Measurements from ENCODE around the gene VCAN. TPM values are rescaled to one million over a fixed set of nuclear protein-coding genes. Genes with fewer than 3 reads are reported as not detected.

Gene VCAN
- polyA plus RNA-seq, 1 donor from 2014 or later, result 1,185 TPM

GRCh38 chr5:83562791-83563557, 91.4 kb downstream of the VCAN start:
- H3K9me2 ChIP-seq (ENCODE audit: insufficient read depth, low read length), result no peaks in the 10 kb centered on the region
- H2AFZ ChIP-seq (ENCODE audit: low read depth, low read length), result no peak overlapping the region
- H3F3A ChIP-seq (ENCODE audit: insufficient read depth, low read length, poor library complexity, severe bottlenecking), result peaks cover 13% of the 10 kb centered on the region
- no peak overlapping the region for H3K9ac ChIP-seq (ENCODE audit: low read length)
- H3K27me3 ChIP-seq (ENCODE audit: insufficient read depth, low read depth, low read length), result no peaks in the 10 kb centered on the region
- H3K36me3 ChIP-seq (ENCODE audit: insufficient read depth, low read length), result peaks cover 32% of the 10 kb centered on the region
- no peak overlapping the region for H3K4me2 ChIP-seq (ENCODE audit: low read length)
- H4K20me1 ChIP-seq (ENCODE audit: insufficient read depth), result peaks cover 95% of the 10 kb centered on the region
- peaks cover 75% of the 10 kb centered on the region for H3K79me2 ChIP-seq (replicated peaks; ENCODE audit: insufficient read depth, low read length)
- no peaks in the 10 kb centered on the region for H3K9me3 ChIP-seq (ENCODE audit: low read length)
- H3K4me3 ChIP-seq (ENCODE audit: low read length), result no peak overlapping the region
- TF ChIP-seq REST (IDR thresholded peaks at IDR 0.05; ENCODE audit: borderline replicate concordance), result no peak
- TF ChIP-seq POLR2AphosphoS5 (IDR thresholded peaks at IDR 0.05), result peak; percentile 11
- H3K27ac ChIP-seq (ENCODE audit: low read length), result peak overlapping the region; percentile 14

GRCh38 chr5:83563631-83564030, 92.1 kb downstream of the VCAN start:
- Histone ChIP-seq H3K4me2 (ENCODE audit: low read length) (no peak overlapping the region), H2AFZ (ENCODE audit: low read depth, low read length) (no peak overlapping the region), H4K20me1 (ENCODE audit: insufficient read depth) (peaks cover 95% of the 10 kb centered on the region), H3K27ac (ENCODE audit: low read length) (peak overlapping the region; percentile 14), H3K9me2 (ENCODE audit: insufficient read depth, low read length) (no peaks in the 10 kb centered on the region), H3K9me3 (ENCODE audit: low read length) (no peaks in the 10 kb centered on the region), H3F3A (ENCODE audit: insufficient read depth, low read length, poor library complexity, severe bottlenecking) (peaks cover 15% of the 10 kb centered on the region), H3K4me3 (ENCODE audit: low read length) (no peak overlapping the region), H3K36me3 (ENCODE audit: insufficient read depth, low read length) (peaks cover 37% of the 10 kb centered on the region), H3K9ac (ENCODE audit: low read length) (no peak overlapping the region), H3K27me3 (ENCODE audit: insufficient read depth, low read depth, low read length) (no peaks in the 10 kb centered on the region), H3K79me2 (replicated peaks; ENCODE audit: insufficient read depth, low read length) (peaks cover 75% of the 10 kb centered on the region)
- no peak for TF ChIP-seq POLR2AphosphoS5 (IDR thresholded peaks at IDR 0.05)
- no peak for TF ChIP-seq MXI1 (conservative IDR thresholded peaks at IDR 0.05; ENCODE audit: poor library complexity, severe bottlenecking)

- Histone ChIP-seq H3K9me3 (ENCODE audit: low read length) (no peaks in the 10 kb centered on the region), H3K4me2 (ENCODE audit: low read length) (no peak overlapping the region), H4K20me1 (ENCODE audit: insufficient read depth) (peaks cover 93% of the 10 kb centered on the region), H3K9ac (ENCODE audit: low read length) (no peak overlapping the region), H3K36me3 (ENCODE audit: insufficient read depth, low read length) (peaks cover 38% of the 10 kb centered on the region), H3F3A (ENCODE audit: insufficient read depth, low read length, poor library complexity, severe bottlenecking) (peaks cover 16% of the 10 kb centered on the region), H3K27me3 (ENCODE audit: insufficient read depth, low read depth, low read length) (no peaks in the 10 kb centered on the region), H3K9me2 (ENCODE audit: insufficient read depth, low read length) (no peaks in the 10 kb centered on the region), H3K4me3 (ENCODE audit: low read length) (no peak overlapping the region), H3K79me2 (replicated peaks; ENCODE audit: insufficient read depth, low read length) (peaks cover 75% of the 10 kb centered on the region), H3K27ac (ENCODE audit: low read length) (no peak overlapping the region), H2AFZ (ENCODE audit: low read depth, low read length) (no peak overlapping the region)
- peak; percentile 63 for TF ChIP-seq CTCF (IDR thresholded peaks at IDR 0.05; ENCODE audit: poor library complexity, severe bottlenecking)
- TF ChIP-seq SMC3 (conservative IDR thresholded peaks at IDR 0.05; ENCODE audit: poor library complexity), result peak; percentile 62
- peak; percentile 62 for TF ChIP-seq RAD21 (conservative IDR thresholded peaks at IDR 0.05)
- no peak for TF ChIP-seq EZH2 (IDR thresholded peaks at IDR 0.05; ENCODE audit: borderline replicate concordance, insufficient read depth, low read length, poor library complexity, severe bottlenecking)
Measured at GRCh38 chr5:83564069-83564749, 92.7 kb downstream of the VCAN start.

Data from neural cell (in vitro differentiated cells).